GM21423 (cell line): Measurements from ENCODE around the gene PLAC1.

Source experiments
- ATAC-seq: cut with Tn5 transposase; IDR thresholded peaks from one replicate; pipeline ENCODE4 v1.9.1; 2021; ENCODE audit warnings: mild to moderate bottlenecking, moderate library complexity; ENCODE audit not compliant: unreplicated experiment

PLAC1 gene

DNA sequence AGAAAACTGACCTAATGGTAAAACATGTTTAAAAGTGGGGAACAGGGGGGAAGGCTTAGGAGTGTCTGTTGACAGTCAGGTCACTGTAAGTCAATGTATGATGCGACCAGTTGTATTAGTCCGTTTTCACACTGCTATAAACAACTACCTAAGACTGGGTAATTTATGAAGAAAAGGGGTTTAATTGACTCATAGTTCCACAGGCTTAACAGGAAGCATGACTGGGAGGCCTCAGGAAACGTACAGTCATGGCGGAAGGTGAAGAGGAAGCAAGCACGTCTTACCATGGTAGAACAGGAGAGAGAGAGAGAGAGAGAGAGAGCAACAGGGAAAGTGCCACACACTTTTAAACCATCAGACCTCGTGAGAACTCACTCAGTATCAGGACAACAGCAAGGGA, 13.0 kb upstream of the PLAC1 start:
- no peak for ATAC-seq

- ATAC-seq, result no peak
These were observed 12.1 kb upstream of the PLAC1 start for GRCh38 chrX:134670134-134670924.

DNA sequence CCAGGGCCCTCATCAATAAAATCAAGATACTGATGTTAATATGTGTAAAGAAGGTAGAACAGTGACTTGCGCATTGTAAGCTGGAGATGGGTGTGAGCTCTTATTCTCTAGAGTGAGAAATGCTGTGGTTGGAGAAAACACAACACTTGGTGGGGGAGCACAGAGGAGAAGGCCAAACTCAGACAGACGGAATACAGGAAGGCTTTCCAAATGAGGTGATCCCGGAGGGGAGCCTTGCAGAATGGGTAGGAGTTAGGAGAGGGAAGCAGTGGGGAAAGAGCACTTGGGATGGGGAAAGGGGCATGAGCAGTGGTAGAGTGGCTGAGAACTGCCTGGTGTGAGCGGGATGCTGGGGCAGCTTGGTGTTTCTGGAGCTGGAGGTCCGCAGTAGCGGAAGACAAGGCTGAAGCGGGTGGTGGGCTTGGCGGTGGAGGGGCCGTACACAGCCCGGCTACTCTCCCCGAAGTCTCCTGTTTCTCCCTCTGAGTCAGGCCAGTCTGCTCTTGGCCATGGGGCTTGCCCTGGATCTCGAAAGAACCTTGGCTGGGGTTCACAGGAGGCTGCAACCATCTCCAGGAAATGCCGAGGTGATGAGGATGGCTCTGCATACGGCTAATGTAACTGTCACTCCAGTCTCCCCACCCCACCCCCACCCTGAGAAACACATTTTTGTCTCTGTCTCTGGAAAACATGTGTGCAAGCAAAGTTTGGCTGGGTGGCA, 11.3 kb upstream of the PLAC1 start:
- no peak for ATAC-seq

GRCh38 chrX:134664202-134664601, 5.9 kb upstream of the PLAC1 start:
- ATAC-seq, result no peak

- ATAC-seq, result no peak
These were observed 3.0 kb upstream of the PLAC1 start for GRCh38 chrX:134661295-134661694.

DNA sequence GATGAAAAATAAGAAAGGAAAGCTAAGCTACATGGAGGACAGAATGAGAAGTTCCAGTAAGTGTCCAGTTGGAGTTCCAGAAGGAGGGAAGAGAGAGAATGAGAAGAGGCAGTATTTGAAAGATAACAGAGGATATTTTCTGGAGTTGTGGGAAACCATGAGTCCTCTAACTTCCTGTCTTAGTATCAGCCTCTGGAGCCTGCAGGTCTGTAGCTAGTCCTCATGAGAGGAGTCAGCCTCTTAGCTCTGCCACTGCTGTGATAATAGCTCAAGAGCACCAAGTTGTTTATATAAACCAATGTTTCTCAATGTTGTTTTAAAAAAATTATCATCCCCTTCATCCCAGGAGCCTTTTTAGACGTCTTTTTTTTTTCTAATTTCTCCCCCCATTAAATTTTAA, 2.4 kb upstream of the PLAC1 start:
- no peak for ATAC-seq

DNA sequence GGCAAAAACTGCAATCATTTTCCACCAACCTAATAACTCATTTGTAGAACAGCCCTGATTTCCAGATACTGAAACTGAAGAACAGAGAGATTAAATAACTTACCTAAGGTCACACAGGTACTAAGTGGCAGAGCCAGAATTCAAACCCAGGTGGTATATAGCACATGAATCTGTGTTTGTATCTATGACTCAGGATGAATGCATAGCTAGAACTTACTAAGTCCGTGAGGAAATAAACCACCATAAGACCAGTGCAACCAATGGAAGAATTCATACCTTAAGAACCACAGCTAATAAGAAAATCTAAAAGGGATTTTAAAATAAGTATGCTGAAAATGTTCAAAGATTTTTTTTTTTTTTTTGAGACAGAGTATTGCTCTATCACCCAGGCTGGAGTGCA, 1.5 kb upstream of the PLAC1 start:
- no peak for ATAC-seq

GRCh38 chrX:134658760-134659023, 421 bp upstream of the PLAC1 start:
- no peak for ATAC-seq

- no peak for ATAC-seq
These were observed 3.8 kb downstream of the PLAC1 start for GRCh38 chrX:134654398-134655012.

GRCh38 chrX:134653835-134654234, 4.4 kb downstream of the PLAC1 start:
- no peak for ATAC-seq

- no peak for ATAC-seq
These were observed 7.6 kb downstream of the PLAC1 start for GRCh38 chrX:134650701-134651100.

DNA sequence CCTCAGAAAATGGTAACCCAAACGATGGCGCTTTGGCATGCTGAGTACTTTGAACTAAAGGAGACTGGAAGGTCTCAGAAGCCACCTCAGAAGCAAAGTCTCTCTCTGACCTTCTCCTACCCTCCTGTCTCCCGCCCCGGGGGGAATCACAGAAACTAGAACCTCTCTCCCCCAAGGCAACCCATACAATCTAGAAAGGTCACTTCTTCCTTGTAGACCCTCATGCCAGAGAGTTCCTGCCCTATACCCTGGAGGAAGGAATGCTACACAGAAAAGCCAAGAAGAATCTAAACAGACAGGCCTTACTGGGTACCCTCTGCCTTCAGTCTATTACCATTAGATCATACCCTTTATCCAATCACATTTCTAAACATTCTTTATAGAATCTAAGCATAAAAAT, 8.5 kb downstream of the PLAC1 start:
- ATAC-seq, result no peak

- ATAC-seq, result no peak
These were observed 10.8 kb downstream of the PLAC1 start for GRCh38 chrX:134647477-134647877.

DNA sequence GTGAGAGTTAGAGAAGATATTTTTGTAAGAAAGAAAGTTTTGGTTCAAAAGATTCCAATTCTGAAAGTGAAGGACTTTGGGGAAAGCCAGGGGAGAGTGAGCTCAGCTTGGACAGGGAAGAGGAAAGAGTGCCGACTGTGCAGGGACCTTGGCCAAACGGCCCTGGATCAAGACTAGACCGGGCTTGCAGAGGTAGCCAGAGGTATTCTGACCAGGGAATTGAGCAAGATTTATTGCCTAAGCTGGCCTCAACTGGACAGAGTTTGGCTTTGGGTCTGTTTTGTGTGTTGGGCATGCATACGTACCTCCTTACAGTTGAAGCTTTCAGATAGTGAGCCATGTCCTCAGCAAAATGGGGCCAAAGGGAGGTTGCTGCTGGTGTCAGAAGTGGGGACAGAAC, 11.6 kb downstream of the PLAC1 start:
- ATAC-seq, result no peak

- ATAC-seq, result no peak
These were observed 12.2 kb downstream of the PLAC1 start for GRCh38 chrX:134645936-134646543.

DNA sequence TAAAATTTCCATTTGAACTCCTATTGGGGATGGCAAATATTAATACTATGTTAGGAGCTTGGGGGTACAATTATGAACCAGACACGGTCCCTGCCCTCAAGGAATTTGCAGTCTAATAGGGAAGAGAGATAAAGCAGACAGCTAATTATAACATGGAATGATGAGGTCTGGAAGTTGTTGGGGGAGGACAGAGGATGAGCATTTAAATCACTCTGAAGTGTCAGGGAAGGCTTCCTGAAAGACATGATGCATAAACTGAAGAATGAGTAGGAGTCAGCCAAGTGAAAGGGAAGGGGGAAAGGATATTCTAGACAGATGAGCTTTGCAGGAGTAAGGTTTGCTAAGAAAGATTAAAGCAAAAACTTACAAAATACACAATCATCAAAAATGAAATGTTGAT, 15.9 kb downstream of the PLAC1 start:
- ATAC-seq, result no peak

- ATAC-seq, result no peak
These were observed 16.9 kb downstream of the PLAC1 start for GRCh38 chrX:134641346-134641745.

GRCh38 chrX:134640914-134641313, 17.4 kb downstream of the PLAC1 start:
- ATAC-seq, result no peak

DNA sequence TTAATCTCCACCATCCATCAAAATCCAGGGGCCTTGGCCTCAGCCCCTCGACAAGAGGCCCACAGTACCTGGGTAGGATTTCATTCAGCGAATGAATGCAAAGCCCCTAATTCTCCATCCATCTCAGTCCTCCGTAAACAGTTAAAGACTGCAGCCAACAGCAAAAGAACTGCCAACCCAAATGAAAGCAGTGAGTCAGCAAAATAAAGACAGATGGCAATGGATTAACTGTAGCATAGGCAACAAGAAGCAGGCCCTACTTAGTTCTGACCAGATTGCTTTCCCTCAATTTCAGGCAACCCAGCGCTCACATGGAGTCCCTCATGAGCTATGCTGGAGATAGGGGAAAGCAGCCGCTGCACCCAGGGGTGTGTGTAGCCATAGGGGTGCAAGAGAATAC, 21.4 kb downstream of the PLAC1 start:
- ATAC-seq, result no peak

DNA sequence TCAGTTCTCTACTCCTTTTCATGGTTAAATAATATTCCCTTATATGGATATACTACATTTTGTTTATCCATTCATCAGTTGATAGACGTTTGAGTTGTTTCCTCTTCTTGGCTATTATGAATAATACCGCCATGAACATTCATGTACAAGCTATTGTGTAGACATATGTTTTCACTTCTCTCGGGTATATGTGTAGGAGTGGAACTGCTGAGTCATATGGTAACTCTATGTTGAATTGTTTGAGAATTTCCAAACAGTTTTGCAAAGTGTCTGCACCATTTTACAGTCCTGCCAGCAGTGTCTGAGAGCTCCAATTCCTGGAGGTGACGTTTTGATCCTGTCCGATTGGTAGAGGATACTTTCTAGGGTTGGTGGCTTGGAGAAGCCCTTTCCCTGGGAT, 23.6 kb downstream of the PLAC1 start:
- ATAC-seq, result no peak

DNA sequence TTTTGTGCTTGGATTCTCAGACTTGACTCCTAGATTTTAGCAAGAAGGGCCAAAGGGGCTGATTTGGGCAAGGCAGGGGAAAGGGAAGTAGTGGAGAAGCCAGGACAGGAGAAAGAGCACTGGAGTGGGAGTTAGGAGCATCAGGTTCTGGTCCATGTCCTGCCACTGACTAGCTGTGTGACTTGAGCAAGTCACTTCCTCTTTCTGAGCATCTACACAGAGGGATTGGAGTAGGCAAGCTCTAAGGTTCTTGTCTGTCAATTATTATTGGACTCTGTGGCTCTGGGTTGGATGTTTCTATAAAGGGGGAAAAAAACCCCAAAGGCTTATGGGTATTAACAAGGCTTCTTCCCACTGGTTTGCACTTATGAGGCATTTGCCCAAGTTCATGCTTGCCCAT, 24.4 kb downstream of the PLAC1 start:
- no peak for ATAC-seq

- no peak for ATAC-seq
These were observed 24.9 kb downstream of the PLAC1 start for GRCh38 chrX:134633394-134633793.
